EL (cell line): ENCODE measurements around the gene NFS1.
"Not testable (repeated sequence)": the region's sequence is repeated elsewhere in the genome, so short reads cannot be mapped to it uniquely, and the experiment has no call there.

ENCODE experiments used
- DNase-seq: peaks from one replicate; pipeline ENCODE4 v3.0.0-alpha.2; 2016

Gene NFS1

DNA sequence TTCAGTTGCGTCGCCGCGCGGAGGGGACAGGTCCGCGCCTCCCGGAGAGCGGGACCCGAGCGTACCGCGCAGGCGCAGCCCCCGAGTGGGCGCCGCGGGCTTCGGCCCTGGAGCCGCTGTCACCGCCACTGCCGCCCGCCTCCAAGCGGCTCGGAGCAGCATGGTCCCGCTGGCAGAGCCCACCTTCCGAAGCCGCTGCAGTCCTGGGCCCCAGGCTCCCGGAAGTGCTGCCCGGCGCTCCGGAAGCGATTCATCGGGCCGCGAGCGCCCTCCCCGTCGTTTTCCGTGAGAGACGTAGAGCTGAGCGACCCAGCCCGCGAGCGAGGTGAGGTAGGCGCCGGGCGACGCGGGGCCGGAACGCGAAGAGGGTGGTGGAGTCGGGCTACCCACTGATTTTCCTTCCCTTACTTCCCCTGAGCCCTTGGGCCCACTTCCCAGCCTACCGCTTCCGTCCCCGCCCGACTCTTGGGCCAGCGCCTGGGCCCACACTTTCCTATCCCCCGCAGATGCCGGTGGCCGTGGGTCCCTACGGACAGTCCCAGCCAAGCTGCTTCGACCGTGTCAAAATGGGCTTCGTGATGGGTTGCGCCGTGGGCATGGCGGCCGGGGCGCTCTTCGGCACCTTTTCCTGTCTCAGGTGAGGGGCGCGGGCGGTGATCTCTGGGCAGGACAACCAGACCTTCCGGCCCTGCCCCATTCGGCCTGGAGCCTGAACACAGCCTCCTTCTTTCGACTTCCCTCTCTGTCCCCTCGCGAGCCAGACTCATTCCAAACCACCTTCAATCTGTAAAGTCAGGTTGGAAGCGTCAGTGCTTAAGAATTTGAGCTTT, at the start of gene NFS1, which contains the start of gene ROMO1:
NFS1 (minus strand) TSS at position 226 of the 830 bp plus-strand sequence; CDS start at position 162, 64 bp downstream.
ROMO1 (plus strand) TSS at position 279 of the 830 bp plus-strand sequence; CDS start at position 507, 228 bp downstream.
- DNase-seq = peak; percentile 86

DNA sequence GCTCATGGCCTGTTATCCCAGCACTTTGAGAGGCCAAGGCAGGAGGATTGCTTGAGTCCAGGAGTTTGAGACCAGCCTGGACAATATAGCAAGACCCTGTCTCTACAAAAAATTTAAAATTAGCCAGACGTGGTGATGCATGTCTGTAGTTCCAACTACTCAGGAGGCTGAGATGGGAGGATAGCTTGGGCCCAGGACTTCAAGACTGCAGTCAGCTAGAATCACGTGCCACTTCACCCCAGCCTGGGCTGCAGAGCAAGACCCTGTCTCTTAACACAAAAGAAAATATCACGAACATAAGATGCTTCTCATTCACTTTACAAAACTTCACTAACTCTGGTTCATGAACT, 45.3 kb upstream of the NFS1 start:
- not testable (repeated sequence) for DNase-seq

DNA sequence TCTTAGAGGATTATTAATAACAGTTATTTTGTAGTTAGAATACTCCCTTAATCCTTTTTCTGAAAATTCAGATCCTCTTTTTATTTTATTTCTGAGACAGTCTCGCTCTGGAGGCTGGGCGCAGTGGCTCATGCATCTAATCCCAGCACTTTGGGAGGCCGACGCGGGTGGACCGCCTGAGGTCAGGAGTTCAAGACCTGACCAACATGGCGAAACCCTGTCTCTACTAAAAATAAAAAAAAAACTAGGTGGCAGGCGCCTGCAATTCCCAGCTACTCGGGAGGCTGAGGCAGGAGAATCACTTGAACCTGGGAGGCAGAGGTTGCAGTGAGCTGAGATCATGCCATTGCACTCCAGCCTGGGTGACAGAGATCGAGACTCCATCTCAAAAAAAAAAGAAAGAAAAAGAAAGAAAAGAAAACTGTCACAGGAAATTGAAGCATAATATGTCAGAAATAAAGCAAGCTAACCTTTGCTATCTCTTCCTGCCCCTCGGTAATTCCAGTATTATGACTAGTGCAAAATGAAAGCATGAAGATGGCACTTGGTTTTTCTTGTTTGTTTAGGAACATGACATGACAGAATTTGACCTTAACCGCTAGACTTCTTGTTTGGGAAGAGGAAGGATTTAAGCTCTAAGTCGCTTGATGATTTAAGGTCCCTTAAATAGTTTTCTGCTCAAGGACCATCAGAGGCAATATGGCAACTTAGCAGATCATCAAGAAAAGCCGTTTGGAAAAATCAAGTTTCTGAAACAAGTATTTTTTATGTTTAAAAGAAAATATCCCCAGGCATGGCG, 44.7 kb upstream of the NFS1 start:
- peak; percentile 23 for DNase-seq

DNA sequence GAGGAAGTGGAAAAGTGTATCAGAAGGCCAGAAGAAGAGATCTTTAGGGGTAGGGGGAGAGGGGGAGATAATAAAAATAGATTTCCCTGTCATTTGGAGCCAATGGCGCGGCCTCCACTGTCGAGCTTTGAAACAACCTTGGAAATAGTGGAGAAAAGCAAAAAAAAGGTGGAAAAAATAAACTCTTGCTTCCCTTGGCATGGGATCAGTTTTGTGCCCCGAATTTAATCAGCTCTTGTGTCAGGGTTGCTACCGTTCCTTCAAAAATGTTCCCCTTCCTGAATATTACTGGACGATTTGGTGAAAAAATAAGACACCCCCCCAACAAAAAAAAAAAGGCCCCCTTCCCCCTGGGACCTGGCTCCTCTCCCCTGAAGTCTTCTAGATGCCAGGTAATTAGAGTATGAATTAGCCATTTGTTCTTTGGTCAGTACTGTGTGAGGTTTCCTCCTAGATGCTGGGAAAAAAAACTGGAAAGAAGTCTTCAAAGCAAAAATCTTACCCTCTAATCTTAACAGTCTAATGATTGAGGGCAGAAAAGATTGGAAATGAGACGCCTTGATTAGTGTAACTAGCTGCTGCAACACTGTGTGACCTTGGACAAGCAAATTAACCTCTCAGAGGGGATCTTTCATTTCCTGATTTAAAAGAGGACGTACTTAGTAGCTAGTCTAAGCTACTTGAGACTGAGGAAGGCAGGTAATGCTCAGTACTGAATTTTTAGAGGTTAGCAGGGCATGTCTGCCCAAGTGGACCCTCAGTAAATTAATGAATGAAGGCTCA, 43.8 kb upstream of the NFS1 start:
- DNase-seq = peak; percentile 30

DNA sequence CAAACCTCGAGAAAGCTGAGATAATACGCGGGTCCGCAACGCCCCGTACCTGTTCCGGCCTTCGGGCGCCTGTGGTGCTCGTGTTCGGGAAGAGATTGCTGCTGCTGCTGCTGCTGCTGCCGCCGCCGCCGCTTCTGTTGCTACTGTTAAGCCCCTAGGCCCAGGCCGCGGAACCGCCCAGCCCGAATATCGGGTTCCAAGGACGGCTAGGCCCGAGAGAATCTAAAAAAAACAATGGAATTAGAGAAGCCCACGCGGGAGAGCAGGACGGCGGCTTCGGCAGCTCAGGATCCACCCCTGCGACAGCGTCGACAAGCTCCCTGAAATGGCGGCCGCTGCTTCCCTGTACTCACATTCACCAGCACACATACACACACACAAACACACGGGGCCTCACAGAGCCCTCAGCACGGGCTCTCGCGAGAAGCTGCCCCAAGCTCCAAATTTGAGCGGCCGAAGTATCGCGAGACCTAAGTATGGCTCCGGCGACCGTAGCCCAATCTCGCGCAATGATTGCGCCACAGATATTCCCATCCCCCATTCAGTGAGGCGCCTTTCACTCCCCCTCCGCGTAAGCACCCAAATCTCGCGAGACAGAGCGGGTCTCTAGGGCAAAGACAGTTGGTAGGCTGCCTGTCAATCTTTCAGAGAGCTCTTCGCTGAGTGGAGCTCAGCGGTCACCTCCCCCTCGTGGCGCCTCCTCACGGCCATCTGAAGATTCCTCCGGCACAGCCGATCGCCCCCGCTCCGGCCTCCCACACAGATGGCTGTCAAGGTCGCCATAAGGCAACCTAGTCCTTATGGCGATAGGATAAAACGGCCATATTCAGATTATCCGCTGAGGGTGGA, 43.0 kb upstream of the NFS1 start, which contains the start of gene RBM39:
RBM39 (minus strand) TSS at position 369 of the 849 bp plus-strand sequence. CDS start 1,386 bp downstream, outside the sequence.
- peak; percentile 100 for DNase-seq

DNA sequence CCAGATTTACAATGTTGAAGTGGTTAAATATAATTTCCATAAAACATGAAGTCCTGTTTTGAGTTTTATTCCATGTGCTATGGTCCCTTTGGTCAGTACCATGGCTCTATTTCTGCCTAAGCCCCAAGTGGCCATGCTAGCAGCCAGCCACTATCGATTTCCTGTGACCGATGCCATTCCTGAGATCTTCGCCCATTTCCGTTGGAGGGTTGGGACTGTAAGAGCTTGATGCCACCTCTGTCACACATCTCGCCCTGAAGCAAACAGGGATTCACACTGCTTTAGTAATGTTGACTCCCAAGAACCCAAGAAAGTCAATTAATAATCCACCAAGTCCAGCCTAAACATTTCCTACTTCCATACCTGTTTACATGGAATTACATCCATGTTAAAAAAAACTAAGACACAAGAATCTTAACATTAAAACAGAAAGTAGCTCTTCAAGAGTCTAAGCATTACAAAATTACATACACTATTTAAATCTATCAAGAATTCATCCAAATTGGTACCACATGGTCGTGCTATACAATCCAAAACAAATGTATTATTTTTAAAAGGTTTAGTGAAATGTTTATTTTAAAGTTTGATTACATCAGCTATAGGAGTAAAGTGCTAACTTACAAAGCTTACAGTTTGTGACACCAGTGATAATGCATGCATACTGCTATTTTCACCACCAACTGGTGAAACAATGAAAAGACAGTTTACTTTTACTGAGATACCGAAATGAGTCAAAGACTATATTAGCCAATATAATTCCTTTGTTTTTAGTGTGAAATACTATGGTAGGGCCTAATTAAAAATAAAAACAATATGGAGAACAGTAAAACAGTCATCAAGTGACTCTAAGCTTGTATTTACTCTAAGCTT, 40.4 kb upstream of the NFS1 start:
- DNase-seq = peak; percentile 52

DNA sequence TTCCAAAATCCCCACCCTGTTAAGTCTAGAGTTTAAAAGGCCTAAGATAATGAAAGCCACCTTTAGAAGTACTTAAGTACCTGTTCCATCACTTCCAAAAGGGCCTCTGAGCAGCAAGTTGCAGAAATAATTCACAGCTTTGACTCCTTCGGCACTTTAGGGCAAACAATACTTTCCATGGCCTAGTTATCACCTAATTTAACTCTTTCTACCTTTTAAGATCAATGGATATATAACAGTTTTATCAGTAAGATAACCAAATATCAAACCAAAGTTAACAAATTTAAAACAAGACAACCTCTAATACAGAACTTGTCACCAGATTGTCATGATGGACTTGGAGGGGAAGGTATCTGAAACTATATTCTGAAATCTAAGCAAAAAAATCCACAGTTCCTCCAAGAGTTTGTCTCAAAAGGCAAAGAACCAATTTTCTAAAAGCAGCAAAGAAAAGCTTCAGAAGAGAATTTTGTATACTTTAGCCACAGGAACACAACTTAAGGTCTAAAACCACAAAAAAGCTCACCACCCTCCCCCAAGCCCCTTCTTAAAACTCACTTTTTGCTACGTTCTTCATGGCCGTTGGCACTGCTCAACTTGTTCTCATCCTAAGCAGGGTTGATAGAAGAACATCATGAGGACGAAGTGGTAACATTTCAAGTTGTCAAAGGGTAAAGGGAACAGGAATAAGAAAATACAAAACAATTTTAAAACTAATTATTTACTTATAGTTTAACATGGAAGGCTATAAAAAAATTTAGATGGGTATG, 39.4 kb upstream of the NFS1 start:
- DNase-seq = no peak

DNA sequence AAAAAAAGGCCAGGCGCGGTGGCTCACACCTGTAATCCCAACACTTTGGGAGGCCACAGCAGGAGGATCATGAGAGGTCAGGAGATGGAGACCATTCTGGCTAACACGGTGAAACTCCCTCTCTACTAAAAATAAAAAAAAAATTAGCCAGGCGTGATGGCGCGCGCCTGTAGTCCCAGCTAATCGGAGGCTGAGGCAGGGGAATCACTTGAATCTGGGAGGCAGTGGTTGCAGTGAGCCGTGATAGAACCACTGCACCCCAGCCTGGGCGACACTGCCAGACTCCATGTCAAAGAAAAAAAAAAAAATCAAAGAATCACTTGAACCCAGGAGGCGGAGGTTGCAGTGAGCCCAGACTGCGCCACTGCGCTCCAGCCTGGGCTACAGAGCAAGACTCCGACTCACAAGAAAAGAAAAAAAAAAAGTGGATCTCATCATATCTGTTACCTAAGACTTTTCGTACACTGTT, 38.7 kb upstream of the NFS1 start:
- DNase-seq = no peak

DNA sequence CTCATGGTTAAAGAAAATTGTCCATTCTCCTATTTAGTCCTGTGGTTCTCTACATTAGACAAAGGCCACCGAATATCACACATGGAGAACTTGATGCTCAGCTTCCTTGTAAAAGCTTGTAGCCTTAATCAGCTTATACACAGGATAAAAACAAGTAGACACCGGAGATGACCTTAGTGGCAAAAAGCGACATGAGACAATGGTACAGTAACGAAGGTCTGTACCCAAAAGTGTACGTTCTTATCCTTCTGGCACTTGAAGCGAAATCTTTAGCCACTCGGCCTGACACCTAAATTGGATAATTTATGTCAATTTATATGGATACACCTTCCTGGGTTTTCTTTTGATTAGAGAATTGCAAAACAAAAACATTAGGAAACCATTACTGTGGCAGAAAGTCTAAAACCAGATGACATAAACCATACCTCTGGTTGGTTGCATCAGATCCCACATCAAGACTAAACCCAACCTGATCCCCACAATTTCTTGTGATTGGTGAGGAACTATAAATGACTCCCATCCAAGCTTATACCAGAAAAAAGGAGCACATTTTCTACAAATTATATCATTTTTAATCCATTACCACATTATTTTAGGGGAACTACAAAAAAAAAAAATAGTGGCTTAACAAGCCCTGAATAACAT, 36.8 kb upstream of the NFS1 start:
- DNase-seq = peak; percentile 4

DNA sequence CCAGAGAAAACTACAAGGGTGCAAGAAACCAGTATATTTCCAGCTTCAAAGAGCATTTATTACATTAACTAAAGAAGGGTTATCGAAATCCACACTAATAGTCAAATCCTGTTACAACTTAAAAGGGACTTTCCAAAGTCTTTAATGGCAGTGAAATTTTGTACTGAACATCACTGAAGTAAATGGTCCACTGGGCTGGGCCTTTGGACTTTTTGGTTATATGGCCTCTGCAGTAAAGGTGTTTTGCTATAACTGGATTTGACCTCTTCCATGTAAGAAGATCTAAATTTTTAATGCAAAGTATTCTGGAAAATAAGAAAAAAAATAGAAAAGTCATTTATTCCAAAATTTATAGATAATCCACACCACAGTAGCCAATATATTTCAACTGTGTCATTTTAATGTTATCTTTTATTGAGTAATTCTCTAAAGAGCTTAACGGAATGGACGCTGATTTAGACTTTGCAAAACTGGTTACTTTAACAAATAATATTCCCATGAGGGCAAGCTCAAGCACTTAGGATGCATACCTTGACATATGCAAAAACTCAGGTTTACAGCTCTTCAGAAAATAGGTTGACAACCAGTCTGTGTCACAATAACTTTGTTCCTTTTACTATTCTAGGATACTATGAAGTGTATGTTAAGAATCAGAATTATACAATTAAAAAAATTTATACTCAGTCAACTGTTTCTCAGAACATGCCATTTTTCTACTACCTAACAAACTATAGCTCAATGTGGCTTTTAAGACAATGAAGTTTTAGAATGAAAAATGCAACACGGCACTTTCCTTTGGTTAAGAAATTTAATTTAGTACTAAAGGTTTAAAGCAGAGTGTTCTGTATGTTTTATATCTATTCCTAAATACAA, 35.9 kb upstream of the NFS1 start:
- no peak for DNase-seq

DNA sequence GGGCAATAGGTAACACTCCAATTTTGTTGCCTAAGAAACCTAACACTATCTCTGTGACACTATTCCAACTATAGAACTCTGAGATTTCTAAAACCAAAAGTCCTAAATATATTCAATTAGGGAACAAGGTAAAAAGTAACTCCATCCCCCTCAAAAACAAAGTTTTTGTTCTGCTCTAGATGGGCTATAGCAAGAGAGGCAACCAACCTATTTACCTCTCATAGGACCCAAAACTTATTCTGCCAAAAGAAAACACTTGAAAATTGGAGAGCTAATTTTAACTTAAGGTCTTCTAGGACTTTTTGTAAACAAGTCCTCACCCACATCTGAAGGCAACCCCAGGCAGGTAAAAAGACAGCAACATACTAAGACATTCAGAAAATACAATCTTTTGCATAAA, 35.2 kb upstream of the NFS1 start:
- DNase-seq = no peak

DNA sequence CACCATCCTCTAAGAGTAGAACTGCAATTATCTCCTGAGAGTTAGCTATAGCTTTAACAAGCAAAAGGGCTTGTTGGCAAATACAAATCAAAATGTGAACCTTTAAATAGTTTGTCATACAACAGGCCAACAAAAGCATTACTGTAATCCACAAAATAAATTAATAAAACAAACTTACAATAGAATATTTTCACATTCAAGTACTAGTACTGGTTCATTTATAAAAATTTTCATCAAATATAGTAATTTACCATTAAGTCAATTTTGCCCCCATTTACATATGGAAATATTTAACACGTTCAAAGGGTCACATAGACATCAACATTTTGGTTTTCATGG, 33.5 kb upstream of the NFS1 start:
- no peak for DNase-seq

DNA sequence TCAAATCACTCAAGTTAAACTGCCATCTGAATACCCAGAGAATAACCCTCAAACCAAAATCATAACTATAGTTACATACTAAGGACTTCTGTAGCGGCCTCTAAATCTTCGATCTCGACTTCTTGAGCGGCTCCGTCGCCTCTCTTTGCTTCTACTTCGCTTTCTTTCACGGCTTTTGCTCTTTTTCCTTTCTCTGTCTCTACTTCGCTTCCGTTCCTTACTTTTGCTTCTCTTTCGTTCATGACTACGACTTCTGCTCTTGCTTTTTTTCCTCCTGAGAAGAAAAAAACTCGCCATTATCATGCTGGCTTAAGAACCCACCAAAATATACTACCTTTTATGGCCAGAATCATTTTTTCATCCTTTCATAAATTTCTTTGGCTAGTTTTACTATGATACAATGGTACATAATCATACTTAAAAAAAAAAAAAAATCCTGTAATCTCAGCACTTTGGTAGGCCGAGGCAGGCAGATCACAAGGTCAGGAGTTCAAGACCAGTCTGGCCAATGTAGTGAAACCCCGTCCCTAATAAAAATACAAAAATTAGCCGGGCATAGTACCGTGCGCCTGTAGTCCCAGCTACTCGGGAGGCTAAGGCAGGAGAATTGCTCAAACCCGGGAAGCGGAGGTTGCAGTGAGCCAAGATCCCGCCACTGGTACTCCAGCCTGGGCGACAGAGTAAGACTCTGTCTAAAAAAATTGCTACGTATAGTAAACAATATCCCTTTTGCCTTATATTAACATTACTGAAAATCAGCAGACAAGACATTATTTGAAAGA, 32.9 kb upstream of the NFS1 start:
- no peak for DNase-seq

DNA sequence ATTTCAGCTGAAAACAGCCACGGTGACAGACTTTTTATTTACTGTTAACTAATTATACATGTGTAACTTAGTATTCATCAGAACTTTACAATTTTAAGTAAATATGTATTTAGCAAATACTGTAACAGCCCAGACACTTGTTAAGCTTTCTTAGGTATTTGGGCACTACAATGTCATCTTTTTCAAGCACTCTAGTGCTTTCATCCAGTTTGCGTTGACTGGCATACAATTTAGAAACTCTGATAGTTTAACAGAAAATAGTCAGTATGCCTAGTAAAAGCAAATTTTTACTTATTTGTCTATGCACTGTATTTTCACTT, 32.3 kb upstream of the NFS1 start:
- no peak for DNase-seq

DNA sequence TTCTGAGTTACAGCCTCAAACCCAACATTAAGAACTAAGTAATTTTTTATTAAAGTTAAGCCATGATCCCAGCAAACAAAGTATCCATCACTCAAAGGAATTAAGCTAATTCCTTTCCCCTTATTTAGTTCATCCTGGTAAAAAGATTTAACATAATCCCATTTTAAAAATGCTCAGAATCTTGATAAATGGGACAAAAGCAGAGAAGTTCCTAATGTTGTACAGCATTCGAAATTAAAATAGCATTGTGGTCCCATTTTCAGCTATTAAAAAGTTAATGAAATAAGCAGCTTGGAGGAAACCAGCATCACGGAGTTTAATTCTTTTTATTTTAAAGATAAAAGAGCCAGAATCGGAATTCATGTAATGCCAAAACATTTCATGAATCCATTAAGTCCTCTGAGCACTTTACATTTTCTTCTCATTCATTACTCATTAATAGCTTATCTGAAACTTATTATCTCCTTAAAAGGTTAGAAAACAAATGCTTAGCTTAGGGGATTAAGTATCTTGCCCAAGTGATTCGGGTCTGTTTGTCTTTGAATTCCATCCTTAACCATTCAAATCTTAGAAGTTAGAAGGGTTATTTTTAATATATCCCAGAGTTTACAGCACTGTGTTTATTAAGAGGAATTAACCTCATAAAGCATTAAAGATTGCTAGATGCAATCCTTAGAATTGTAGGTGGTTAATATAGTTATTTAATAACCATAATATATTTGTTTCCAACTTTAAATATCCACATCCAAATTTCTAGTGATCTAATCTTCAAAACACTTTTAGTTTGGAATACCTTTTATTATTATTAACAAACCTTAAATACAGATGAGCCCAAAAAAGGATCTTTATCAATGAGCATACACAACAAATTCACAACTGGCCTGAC, 31.7 kb upstream of the NFS1 start:
- DNase-seq = no peak

DNA sequence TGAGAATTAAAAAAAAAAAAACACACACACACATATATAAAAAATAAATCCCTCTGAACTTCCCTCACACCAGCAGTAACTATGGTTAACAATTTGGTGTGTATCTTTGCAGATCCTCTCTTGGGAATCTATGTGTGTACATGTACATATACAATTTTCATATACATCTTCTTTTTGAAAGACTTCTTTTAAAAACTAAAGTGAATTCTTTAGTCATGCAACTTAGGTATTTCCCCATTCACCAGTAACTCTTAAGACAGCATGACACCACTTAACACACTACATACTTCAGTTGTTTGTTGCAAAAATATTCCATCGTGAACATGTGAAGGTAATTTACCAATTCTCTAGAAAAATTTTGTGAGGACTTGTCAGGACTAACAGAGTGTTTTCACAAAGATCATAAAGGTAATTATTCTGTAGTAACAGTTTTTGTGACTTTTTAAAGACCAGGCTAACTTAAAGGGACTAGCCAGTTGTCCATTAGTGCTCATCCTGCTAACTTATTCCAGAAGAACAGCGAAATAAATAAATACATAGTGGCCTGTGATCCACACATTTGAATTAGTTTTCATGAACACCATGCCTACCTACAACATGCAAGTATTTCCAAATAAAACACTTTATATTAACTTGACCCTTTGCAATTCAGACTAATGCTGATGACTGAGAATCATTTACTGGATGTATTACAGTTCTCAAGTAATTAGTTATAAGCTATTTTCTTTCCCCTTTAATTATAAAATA, 30.9 kb upstream of the NFS1 start:
- DNase-seq = no peak
